Retina (tissue), 1 donor: Measurements from ENCODE around the gene CSTF1.

ENCODE experiments used
- DNase-seq: peaks from one replicate; pipeline ENCODE4 v3.0.0-alpha.2; 2016

Gene CSTF1

GRCh38 chr20:56430957-56431356, 38.5 kb downstream of the CSTF1 start:
- no peak for DNase-seq

DNA sequence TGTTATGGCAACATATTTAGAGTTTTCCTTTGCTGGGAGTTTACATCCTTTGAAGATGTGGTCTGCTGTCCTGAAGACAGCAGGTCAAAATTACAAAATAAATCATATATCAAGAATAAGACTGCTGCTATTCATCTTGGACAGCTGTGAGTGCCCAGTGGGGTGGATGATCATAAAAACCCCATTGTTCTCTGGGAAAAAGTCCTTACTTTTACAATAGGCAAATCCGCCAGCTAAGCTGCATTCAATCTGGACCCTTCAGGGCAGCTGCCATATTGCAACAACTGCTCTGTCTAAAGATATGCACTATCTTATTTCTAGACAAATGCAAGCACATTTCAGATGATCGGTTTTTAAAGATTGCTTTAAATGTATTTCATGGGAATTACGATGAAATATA, 39.0 kb downstream of the CSTF1 start:
- DNase-seq: no peak

DNA sequence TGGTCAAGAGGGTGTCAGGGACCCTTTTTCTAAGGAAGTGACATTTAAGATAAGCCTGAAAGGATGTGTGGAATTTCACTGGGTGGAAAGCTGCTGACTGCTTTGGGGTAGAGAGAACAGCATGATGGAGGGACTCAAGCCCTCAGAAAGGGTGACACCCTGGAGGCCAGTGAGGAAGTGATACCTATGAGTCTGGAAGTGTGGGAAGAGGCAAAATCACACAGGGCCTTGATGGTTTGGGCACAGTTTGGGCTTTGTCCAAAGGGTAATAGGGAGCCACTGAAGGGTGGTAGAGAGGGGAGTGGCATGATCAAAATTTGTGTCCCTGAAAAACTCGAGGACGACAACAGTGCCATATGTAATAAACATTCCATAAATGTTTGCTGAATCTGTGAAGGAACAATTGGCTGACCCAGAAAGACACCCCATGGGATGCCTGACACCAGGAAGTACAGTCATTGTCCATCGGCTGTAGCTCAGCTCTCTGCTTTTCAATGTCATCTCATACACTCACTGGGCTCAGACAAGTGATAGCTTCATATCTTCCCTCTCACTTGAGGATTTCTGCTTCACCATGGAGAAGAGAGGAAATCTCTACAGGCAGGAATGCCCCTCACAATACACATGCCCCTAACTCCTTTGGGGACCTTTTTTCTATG, 40.9 kb downstream of the CSTF1 start:
- DNase-seq: no peak

DNA sequence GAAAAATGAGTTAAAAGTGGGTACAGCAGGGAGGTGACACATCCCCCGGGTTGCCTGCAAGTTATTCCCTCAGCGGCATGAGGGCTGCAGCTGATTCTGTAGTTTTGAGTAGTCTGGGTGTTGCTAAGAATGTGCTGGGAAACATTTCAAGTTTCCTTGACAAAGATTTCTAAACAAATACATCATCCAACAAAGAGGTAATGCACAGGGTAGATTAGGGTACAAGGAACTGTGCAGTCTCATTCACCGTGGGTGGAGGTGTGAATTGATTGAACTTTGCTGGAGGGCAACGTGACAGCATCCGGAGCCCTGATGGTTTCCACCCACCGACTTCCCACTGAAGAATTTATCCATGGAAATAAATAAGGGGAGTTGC, 41.4 kb downstream of the CSTF1 start:
- no peak for DNase-seq

DNA sequence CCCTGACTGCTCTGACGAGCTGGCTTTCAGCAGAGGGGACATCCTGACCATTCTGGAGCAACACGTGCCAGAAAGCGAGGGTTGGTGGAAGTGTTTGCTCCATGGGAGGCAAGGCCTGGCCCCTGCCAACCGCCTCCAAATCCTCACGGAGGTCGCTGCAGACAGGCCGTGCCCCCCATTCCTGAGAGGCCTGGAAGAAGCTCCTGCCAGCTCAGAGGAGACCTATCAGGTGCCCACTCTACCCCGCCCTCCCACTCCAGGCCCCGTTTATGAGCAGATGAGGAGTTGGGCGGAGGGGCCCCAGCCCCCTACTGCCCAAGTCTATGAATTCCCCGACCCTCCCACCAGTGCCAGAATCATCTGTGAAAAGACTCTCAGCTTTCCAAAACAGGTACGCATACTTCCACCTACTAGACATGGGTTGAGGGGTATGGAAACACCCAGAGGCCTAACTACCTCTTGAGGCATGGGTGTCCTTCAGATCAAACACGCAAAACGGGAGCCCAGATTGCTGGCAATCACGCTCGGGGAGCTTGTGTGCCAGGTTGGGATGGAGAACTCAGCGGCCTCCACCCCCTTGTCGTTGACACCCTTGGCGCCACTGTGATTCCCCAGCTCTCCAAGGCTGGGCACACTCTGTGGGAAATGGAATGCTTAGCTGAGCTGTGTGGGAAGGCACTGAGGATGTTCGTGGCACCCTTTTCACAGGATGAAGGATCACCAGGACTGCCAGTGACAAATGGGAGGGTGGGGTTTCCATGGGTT, 44.9 kb downstream of the CSTF1 start:
- no peak for DNase-seq

DNA sequence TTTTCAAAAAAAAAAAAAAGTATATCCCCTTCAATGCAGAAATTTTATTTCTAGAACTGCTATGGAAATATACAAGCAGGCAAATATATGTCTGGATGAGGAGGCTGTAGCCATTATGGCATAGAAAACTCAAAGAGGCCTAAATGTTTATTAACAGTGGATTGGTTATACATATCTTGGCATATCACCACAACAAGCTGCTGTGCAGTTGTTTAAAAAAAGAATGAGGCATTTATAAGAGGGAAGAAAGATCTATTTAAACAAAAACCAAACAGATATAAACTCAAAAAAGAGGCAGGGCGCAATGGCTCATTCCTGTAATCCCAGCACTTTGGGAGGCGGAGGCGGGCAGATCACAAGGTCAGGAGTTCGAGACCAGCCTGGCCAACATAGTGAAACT, 45.8 kb downstream of the CSTF1 start:
- no peak for DNase-seq

- DNase-seq: no peak
Observed at GRCh38 chr20:56439771-56440291, 47.4 kb downstream of the CSTF1 start.

GRCh38 chr20:56440346-56441007, 48.0 kb downstream of the CSTF1 start:
- no peak for DNase-seq

GRCh38 chr20:56442389-56443365, 50.2 kb downstream of the CSTF1 start:
- no peak for DNase-seq

- no peak for DNase-seq
Observed at GRCh38 chr20:56443654-56444540, 51.5 kb downstream of the CSTF1 start.

DNA sequence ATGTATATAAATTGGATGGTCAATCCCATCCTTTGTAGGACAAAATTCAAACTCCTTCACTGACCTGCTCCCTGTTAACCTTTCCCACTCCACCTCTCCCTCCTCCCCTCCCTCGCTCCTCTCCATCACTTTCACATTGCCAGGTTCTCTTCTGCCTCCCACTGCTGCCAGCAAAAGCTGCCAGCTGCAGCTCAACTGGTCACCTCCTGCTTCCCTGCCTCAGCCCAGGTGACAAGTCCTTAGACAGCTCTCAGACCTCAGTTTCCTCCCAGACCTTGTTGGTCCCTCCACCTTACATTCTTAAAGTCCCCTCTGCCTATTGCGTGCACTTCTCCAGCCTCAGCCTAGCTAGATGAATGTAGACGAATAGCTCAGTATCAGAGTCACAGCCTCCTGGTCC, 52.7 kb downstream of the CSTF1 start:
- DNase-seq: no peak

GRCh38 chr20:56445540-56445939, 53.1 kb downstream of the CSTF1 start:
- DNase-seq: no peak

DNA sequence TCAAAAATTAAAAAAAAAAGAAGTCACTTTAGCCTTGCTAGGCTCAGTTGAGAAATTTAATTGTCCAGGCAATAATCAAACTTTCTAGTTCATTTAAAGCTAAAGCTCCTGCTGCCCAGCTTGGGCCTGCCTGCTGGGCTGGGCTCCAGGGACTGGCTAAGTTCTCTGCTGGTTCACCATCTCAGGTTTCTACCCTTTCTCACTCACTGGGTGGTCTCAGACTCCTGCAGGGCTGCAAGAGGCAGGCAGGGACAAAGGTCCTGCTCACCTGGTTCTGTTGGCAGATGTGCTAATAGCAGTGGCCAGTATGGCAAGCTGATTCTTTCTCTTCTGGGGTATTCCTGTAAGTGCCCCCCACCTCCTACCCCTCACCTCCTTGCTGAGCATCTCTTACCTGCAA, 54.8 kb downstream of the CSTF1 start:
- no peak for DNase-seq

DNA sequence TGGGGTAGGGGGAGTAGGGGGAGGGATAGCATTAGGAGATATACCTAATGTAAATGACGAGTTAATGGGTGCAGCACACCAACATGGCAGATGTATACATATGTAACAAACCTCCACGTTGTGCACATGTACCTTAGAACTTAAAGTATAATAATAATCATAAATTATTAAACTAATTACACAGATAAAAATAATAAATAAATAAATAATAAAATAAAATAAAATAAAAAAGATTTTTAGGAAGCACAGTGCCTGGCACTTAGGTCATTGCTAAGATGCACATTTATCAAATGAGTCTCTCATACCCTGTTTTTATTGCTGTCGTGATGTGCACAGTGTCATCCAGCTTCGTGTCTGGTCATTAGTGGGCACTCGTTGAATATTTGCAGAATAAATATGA, 57.0 kb downstream of the CSTF1 start:
- DNase-seq: no peak

GRCh38 chr20:56451056-56451765, 58.8 kb downstream of the CSTF1 start:
- no peak for DNase-seq

- DNase-seq: no peak
Observed at GRCh38 chr20:56453352-56453751, 60.9 kb downstream of the CSTF1 start.

DNA sequence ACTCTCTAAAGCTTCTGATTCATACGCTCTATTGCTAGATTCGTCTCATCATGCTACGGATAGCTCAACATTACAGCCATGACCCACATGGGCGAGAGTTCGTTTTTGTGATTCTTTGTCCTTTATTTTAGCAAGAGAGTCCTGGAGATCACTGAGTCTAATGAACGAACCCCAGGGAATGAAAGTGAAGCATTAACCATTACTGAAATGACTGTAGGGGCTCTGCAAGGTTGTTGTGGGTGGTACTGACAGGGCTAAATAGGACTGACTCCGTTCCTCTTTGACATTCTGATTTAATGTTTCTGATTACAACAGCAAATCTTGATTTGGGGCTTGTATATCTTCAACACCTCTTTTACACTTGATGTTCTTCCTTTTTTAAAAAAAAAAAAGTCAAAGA, 62.3 kb downstream of the CSTF1 start:
- no peak for DNase-seq
